ENCODE data around the gene SLC26A1.

- TF ChIP-seq, protein P1, sequence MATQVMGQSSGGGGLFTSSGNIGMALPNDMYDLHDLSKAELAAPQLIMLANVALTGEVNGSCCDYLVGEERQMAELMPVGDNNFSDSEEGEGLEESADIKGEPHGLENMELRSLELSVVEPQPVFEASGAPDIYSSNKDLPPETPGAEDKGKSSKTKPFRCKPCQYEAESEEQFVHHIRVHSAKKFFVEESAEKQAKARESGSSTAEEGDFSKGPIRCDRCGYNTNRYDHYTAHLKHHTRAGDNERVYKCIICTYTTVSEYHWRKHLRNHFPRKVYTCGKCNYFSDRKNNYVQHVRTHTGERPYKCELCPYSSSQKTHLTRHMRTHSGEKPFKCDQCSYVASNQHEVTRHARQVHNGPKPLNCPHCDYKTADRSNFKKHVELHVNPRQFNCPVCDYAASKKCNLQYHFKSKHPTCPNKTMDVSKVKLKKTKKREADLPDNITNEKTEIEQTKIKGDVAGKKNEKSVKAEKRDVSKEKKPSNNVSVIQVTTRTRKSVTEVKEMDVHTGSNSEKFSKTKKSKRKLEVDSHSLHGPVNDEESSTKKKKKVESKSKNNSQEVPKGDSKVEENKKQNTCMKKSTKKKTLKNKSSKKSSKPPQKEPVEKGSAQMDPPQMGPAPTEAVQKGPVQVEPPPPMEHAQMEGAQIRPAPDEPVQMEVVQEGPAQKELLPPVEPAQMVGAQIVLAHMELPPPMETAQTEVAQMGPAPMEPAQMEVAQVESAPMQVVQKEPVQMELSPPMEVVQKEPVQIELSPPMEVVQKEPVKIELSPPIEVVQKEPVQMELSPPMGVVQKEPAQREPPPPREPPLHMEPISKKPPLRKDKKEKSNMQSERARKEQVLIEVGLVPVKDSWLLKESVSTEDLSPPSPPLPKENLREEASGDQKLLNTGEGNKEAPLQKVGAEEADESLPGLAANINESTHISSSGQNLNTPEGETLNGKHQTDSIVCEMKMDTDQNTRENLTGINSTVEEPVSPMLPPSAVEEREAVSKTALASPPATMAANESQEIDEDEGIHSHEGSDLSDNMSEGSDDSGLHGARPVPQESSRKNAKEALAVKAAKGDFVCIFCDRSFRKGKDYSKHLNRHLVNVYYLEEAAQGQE (IDR thresholded peaks at IDR 0.05; ENCODE audit: insufficient read depth in 1 of 2, low read depth in 2 of 2, low read length in 2 of 2), result no peak
- TF ChIP-seq FOXP2 (optimal IDR thresholded peaks at IDR 0.05; ENCODE audit: borderline replicate concordance, extremely low read depth, extremely low read length, insufficient read depth) (no peak), POLR2AphosphoS5 (IDR thresholded peaks at IDR 0.05; ENCODE audit: low read depth, low read length) (no peak), SIN3A (IDR thresholded peaks at IDR 0.05; ENCODE audit: borderline replicate concordance, insufficient read depth, low read length) (no peak)
Measured at GRCh38 chr4:1028574-1029220, 35.5 kb upstream of the SLC26A1 start.

All from PFSK-1 (cell line).